HG02571 (cell line): ENCODE results near the gene CLTC.

ENCODE experiments used
- ATAC-seq: cut with Tn5 transposase; IDR thresholded peaks from one replicate; pipeline ENCODE4 v1.9.1; 2021; ENCODE audit warnings: mild to moderate bottlenecking, moderate library complexity; ENCODE audit not compliant: unreplicated experiment

The CLTC gene

DNA sequence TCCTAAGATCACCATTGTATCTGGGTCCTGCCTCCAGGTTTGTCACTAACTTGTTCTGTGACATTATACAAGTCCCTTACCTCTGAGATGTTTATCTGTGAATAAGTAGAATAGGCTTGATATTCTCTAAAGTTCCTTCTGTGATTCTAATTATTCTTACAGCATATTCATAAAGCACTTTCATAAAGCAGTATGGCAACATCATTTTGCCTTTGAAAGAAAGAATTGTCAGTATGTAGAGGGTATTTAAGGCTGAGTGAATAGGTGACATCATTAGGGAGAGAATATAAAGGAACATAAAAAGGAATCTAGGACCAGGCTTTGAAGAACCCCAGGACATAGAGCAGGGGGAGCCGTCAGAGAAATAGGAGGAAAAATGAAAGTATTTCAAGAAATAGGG, 103.3 kb downstream of the CLTC start:
- no peak for ATAC-seq

DNA sequence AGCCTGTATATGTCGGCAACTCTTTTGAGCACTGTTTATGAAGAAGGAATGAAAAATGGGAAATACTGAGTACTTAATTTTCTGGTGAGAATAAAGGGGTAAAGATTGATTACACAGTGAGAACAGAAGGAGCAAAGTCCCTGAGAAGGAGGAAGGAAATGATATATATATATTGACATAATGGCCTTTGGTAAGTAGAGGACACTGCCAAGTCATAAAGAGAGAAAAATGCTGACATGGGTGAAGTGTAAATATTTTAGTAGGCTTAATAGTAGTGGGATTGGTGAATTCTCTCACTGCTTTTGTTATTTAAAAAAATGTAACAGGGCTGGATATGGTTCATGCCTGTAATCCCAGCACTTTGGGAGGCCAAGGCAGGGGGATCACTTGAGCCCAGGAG, 103.9 kb downstream of the CLTC start:
- no peak for ATAC-seq

DNA sequence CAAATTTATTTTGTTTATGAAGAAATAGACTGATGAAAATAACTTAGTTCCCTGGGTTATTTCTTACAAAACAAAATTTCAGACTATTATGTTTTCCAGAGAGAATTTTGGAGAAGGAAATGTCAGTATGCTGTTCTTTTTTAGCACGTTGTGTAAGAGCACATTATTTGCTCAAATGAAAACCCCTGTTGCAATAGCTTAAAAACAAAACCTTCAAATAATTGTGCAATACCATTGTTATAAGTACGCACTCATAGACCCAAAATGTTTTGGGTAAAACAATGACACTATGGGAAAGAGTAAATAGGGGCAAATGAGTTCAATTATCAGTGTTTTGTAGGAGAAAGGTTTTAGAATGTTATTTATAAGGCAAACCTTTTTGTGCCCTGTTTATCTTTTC, 106.0 kb downstream of the CLTC start:
- ATAC-seq, result no peak

DNA sequence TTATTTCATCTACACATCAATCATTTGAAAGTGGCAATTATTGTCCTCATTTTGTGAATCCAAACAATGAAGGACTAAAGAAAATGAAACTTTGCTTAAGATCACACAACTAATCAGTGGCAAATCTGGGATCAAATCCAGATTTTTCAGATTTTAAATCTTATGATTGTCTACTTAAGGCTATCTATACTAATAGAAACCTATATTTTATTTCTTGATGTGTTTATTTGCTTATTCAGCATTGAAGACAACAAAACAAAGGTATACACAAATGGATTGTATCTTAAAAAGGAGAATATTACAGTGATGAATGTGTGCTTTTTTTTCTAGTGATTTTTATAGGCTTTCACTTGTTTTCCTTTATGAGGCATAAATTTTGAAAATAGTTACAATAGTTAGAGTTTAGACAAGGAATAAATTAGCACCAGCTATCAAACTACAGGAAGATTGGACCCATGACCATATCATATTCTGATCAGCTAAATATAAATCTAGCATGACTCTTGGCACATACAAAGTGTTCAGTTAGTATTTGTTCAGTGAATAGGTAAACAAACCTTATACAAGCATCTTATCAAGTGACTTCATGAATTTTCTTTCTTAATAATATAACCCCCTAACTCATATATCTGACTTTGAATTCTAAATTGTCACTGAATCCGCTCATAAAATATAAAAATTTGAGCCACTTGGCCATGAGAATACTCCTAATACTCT, 108.3 kb downstream of the CLTC start:
- ATAC-seq, result no peak

DNA sequence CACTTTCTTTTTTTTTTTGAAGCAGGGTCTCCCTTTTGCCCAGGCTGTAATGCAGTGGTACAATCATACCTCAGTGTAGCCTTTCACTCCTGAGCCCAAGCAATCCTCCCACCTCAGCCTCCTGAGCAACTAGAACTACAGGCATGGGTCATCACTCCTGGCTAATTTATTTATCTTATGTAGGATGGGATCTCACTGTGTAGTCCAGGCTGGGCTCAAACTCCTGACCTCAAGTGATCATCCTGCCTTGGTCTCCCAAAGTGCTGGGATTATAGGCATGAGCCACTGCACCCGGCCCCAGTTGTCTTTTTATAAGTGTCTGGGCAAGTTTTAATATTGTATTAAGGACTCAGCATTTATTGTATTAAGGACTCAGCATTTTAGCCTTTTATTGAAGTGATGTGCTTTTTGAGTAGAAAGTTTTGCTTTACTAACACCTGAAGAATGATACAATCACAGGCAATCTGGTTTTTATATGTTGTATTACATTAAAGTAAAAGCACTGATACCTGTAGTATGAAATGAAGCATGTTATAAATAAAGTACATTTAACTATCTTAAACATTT, 110.7 kb downstream of the CLTC start:
- ATAC-seq, result no peak

DNA sequence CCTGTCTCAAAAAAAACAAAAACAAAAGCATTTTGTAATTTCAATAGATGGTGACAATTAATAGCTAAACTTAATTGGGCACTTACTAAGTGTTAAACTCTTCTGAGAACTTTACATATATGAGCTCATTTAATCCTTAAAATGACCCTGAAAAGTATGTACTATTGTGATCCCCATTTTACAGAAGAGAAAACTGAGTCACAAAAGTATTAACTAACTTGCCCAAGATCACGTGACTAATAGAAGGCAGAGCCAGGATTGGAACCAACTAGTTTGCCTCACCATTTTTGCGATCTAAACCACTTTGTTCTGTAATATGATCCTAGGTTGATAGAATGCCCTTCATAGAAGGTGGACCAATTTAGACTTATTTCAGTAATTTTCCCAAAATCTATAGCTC, 114.0 kb downstream of the CLTC start:
- ATAC-seq, result no peak

DNA sequence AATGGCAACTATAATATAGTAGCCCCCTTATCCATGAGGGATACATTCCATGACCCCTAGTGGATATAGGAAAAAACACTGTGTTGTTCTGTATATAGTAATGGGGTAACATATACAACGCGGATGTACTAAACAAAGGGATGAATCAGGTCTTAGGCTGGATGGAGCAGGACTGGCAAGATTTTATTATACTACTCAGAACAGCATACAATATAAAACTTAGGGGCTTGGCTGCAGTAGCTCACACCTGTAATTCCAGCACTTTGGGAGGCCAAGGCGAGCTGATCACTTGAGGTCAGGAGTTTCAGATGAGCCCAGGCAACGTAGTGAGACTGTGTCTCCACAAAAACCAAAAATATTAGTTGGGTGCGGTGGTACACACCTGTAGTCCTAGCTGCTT, 114.5 kb downstream of the CLTC start:
- ATAC-seq, result no peak

DNA sequence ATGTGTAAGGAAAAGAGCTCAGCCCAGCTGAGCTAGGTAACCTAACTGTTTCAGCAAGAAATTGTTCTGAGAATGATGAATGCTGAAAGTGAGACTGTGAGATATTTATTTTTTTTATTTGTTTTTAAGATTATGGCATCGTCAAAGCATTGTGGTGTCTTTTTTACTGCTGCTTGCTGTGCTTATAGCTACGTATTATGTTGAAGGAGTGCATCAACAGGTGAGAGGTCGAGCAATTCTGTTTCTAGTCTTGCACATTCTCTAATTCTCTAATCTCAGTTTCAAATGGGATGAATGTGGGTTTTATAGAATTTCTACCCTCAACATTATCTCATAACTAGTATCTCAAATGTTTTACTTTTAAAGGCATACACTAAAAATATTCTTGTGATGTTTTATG, 117.6 kb downstream of the CLTC start:
- no peak for ATAC-seq

DNA sequence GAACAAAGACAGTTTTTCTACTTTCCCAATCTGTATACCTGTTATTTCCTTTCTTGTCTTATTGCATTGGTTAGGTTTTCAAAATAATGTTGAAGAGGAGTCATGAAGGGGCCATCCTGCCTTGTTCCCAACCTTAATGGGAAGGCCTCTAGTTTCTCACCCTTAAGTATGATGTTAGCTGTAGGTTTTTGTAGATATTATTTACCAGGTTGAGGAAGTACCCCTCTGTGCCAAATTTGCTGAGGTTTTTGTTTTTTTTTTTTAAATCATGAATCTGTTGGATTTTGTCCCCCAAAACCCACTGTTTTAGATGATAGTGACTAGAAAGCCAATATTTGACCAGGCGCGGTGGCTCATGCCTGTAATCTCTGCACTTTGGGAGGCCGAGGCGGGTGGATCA, 124.1 kb downstream of the CLTC start:
- ATAC-seq, result no peak

DNA sequence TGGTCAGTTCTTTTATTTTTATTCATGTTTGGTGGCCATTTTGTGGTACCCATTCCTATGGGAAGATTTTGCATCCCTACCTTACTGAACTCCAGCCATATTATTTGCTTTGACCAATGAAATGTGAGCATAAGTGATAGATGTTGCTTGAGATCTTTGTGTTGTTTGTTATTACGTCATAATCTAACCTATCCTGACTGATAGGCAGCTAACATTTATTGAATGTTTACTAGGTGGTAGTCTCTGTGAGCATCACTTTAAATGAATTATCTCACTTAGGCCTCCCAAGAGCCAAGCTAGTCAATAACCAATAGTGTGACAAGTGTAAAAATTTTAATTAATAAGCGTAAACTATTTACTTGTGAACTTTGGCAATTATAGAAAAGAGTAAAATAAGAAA, 125.3 kb downstream of the CLTC start:
- no peak for ATAC-seq
